Hepatocyte (in vitro differentiated cells): Measurements from ENCODE around the gene PACRG. TPM values are rescaled to one million over a fixed set of nuclear protein-coding genes. Genes with fewer than 3 reads are reported as not detected.

ENCODE experiments used
- DNase-seq: peaks from one replicate; pipeline ENCODE4 v3.0.0-alpha.2; 2016; ENCODE audit warnings: low spot score
- H2AFZ ChIP-seq: fragments of 200-600 bp; sonication (generic); 2 replicates; pipeline ENCODE4 v1.6.0; 2016; ENCODE audit warnings: antibody characterized with exemption, mild to moderate bottlenecking
- H3K27ac ChIP-seq: fragments of 200-600 bp; sonication (generic); 2 replicates; pipeline ENCODE4 v1.5.1; 2016; ENCODE audit warnings: mild to moderate bottlenecking
- H3K27me3 ChIP-seq: fragments of 200-600 bp; sonication (generic); 2 replicates; pipeline ENCODE4 v1.6.1; 2016
- H3K36me3 ChIP-seq: fragments of 200-600 bp; sonication (generic); replicated peaks from 2 replicates; pipeline ENCODE4 v1.5.1; 2016; ENCODE audit warnings: low read depth; ENCODE audit not compliant: insufficient read depth
- H3K4me1 ChIP-seq: fragments of 200-600 bp; sonication (generic); 2 replicates; pipeline ENCODE4 v1.5.1; 2016; ENCODE audit warnings: mild to moderate bottlenecking, moderate library complexity; ENCODE audit not compliant: insufficient read depth
- H3K4me2 ChIP-seq: fragments of 200-600 bp; sonication (generic); 2 replicates; pipeline ENCODE4 v1.6.0; 2016
- H3K4me3 ChIP-seq: fragments of 200-600 bp; sonication (generic); 2 replicates; pipeline ENCODE4 v1.5.1; 2016; ENCODE audit warnings: mild to moderate bottlenecking
- H3K79me2 ChIP-seq: fragments of 200-600 bp; sonication (generic); 2 replicates; pipeline ENCODE4 v1.6.0; 2017; ENCODE audit warnings: mild to moderate bottlenecking
- H3K9me2 ChIP-seq: fragments of 200-600 bp; sonication (generic); replicated peaks from 2 replicates; pipeline ENCODE4 v1.6.0; 2017; ENCODE audit warnings: mild to moderate bottlenecking; ENCODE audit not compliant: insufficient read depth
- H3K9me3 ChIP-seq: fragments of 200-600 bp; sonication (generic); 2 replicates; pipeline ENCODE4 v1.5.1; 2016; ENCODE audit warnings: low read depth, mild to moderate bottlenecking
- H4K20me1 ChIP-seq: fragments of 200-600 bp; sonication (generic); 2 replicates; pipeline ENCODE4 v1.6.0; 2016; ENCODE audit warnings: mild to moderate bottlenecking; ENCODE audit not compliant: insufficient read depth, poor library complexity, severe bottlenecking
- EZH2 ChIP-seq: fragments of 200-600 bp; sonication (generic); IDR thresholded peaks from 2 replicates; pipeline ENCODE4 v1.6.1; 2016; ENCODE audit warnings: antibody characterized with exemption, mild to moderate bottlenecking, borderline replicate concordance
- EZH2phosphoT487 ChIP-seq: fragments of 200-600 bp; sonication (generic); IDR thresholded peaks from one replicate; pipeline ENCODE4 v1.6.1; 2018; ENCODE audit warnings: antibody characterized with exemption, mild to moderate bottlenecking, low read depth, moderate library complexity; ENCODE audit not compliant: unreplicated experiment, severe bottlenecking
- WGBS: methylation state at CpG from one replicate; pipeline ENCODE4 v1.1.6; 2016; ENCODE audit warnings: low lambda C conversion rate; ENCODE audit errors: missing lambda C conversion rate; 5-methylcytosine and 5-hydroxymethylcytosine counted together
- polyA plus RNA-seq: library from polyadenylated mRNA; unstranded; fragments of >200 nt; fragmentation: Nextera tagmentation; extraction: Ambion mirVana; gene quantifications from 2 replicates; pipeline ENCODE4 v1.2.1, GENCODE V29; 2016
- total RNA-seq: library from RNA; depleted of rRNA; stranded (reverse); fragments of >200 nt; gene quantifications from 2 replicates; pipeline ENCODE4 v1.2.3, GENCODE V29; 2014
- TF ChIP-seq, protein P1 (sequence below): fragments of 200-600 bp; sonication (generic); IDR thresholded peaks from 2 replicates; pipeline ENCODE4 v1.5.1; 2016; ENCODE audit warnings: antibody characterized with exemption, mild to moderate bottlenecking; ENCODE audit not compliant: poor library complexity

PACRG gene
- total and polyA plus RNA-seq, 2 experiments from 2014 or later = 0.91 to 2.6 TPM

DNA sequence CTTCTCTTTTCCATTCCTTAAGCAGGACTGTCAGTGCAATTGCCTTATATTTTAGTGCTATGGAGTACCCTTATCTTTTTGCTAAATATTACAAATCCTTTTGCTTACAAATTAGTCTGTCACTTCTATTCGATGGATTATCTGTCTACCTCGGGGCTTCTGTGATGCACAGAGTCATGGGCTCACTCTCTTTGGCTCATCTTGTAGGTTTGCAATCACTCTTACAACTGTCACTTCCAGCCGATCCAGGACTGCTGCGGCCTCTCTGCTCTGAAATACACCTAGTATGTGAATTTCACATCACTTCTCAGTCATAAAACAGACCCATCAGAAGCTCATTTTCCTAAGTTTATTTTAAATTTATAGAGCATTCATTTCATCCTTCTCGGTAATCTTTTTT is 393.5 kb downstream of the PACRG start:
- TF ChIP-seq EZH2phosphoT487 (no peak), EZH2 (no peak)
- TF ChIP-seq, protein P1, sequence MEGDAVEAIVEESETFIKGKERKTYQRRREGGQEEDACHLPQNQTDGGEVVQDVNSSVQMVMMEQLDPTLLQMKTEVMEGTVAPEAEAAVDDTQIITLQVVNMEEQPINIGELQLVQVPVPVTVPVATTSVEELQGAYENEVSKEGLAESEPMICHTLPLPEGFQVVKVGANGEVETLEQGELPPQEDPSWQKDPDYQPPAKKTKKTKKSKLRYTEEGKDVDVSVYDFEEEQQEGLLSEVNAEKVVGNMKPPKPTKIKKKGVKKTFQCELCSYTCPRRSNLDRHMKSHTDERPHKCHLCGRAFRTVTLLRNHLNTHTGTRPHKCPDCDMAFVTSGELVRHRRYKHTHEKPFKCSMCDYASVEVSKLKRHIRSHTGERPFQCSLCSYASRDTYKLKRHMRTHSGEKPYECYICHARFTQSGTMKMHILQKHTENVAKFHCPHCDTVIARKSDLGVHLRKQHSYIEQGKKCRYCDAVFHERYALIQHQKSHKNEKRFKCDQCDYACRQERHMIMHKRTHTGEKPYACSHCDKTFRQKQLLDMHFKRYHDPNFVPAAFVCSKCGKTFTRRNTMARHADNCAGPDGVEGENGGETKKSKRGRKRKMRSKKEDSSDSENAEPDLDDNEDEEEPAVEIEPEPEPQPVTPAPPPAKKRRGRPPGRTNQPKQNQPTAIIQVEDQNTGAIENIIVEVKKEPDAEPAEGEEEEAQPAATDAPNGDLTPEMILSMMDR = no peak
- no peaks in the 10 kb centered on the region for H3K9me3 ChIP-seq
- H3K36me3 ChIP-seq = no peaks in the 10 kb centered on the region
- no peaks in the 10 kb centered on the region for H3K9me2 ChIP-seq
- H3K27ac ChIP-seq = no peak overlapping the region
- H3K27me3 ChIP-seq = no peaks in the 10 kb centered on the region
- H3K4me1 ChIP-seq = no peaks in the 10 kb centered on the region
- H3K4me3 ChIP-seq = no peak overlapping the region
- DNase-seq = no peak
- no peak overlapping the region for H2AFZ ChIP-seq
- no peaks in the 10 kb centered on the region for H3K79me2 ChIP-seq
- no peaks in the 10 kb centered on the region for H4K20me1 ChIP-seq
- WGBS = 78% methylated on average over 5 of the region's 5 CpGs
- no peak overlapping the region for H3K4me2 ChIP-seq

DNA sequence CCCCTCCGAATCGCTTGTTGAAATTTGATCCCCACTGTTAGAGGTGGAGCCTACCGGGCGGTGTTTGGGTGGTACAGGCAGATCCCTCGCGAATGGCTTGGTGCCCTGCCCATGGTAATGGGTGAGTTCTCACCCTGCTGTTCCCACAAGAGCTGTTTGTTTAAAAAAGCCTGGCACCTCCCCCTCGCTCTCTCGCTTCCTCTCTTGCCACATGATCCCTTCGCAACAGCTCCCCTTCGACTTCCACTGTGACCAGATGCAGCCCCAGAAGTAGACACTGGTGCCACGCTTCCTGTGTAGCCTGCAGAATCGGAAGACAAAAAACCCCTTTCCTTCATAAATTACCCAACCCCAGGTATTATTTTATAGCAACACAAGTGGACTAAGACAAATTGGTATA is 394.6 kb downstream of the PACRG start:
- no peak for DNase-seq
- no peak overlapping the region for H3K4me2 ChIP-seq
- H3K27me3 ChIP-seq = no peaks in the 10 kb centered on the region
- no peaks in the 10 kb centered on the region for H3K79me2 ChIP-seq
- no peaks in the 10 kb centered on the region for H3K9me3 ChIP-seq
- no peak overlapping the region for H3K27ac ChIP-seq
- H3K9me2 ChIP-seq = no peaks in the 10 kb centered on the region
- H3K4me1 ChIP-seq = no peaks in the 10 kb centered on the region
- no peaks in the 10 kb centered on the region for H3K36me3 ChIP-seq
- 94% methylated on average over 12 of the region's 12 CpGs for WGBS
- no peak overlapping the region for H2AFZ ChIP-seq
- H4K20me1 ChIP-seq = no peaks in the 10 kb centered on the region
- TF ChIP-seq EZH2 = no peak
- TF ChIP-seq EZH2phosphoT487 = no peak
- TF ChIP-seq, protein P1 = no peak
- H3K4me3 ChIP-seq = no peak overlapping the region

DNA sequence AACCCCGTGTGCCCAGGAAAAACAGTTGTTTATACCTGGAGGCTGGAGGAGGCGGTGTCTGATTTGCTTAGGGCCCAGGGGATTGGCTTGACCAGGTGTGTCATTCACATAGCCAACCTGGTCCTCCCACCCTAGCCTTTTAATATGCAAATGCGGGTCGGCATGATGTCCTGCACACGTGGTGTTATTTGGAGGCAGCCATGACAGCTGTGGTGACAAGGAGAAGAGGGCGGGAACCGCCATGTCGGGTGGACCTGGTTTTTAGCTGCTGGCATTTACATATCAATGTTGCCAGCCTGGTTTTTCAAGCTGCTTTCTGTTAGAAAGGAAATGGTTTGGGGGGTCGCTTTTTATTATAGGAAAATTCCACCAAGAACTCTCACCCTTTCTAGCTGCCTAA is 395.3 kb downstream of the PACRG start:
- Histone ChIP-seq H3K27me3 (no peaks in the 10 kb centered on the region), H2AFZ (no peak overlapping the region), H3K9me2 (no peaks in the 10 kb centered on the region), H3K4me3 (no peak overlapping the region), H3K36me3 (no peaks in the 10 kb centered on the region), H3K79me2 (no peaks in the 10 kb centered on the region), H3K9me3 (no peaks in the 10 kb centered on the region), H3K4me2 (no peak overlapping the region), H4K20me1 (no peaks in the 10 kb centered on the region), H3K4me1 (no peaks in the 10 kb centered on the region), H3K27ac (no peak overlapping the region)
- 80% methylated on average over 9 of the region's 9 CpGs for WGBS
- DNase-seq = no peak
- TF ChIP-seq EZH2 = no peak
- TF ChIP-seq, protein P1 = no peak

DNA sequence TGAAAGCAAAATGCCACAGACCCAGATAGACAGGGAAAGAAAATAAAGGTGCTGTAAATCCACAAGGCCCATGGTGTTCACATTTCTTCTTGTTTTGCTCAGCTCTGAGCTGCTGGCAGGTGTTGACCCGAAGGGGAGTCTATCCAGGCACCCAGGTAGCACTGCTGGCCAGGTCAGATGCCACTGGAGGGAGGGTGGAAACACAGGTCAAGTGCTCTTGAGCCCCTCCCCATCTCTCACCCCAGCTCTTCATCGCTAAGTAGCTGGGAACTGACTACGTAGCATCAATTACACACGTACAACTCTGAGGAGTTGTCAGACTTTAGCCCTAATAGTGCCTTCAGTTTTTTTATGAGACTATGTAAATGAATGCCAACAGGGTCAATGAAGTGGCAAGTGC is 399.0 kb downstream of the PACRG start:
- Histone ChIP-seq H3K4me2 (no peak overlapping the region), H3K9me2 (no peaks in the 10 kb centered on the region), H3K27ac (no peak overlapping the region), H3K9me3 (no peaks in the 10 kb centered on the region), H3K4me1 (no peaks in the 10 kb centered on the region), H3K36me3 (no peaks in the 10 kb centered on the region), H4K20me1 (no peaks in the 10 kb centered on the region), H2AFZ (no peak overlapping the region), H3K79me2 (no peaks in the 10 kb centered on the region), H3K27me3 (no peaks in the 10 kb centered on the region), H3K4me3 (no peak overlapping the region)
- 89% methylated on average over 4 of the region's 4 CpGs for WGBS
- no peak for DNase-seq
- TF ChIP-seq EZH2 = no peak
